Neuronal stem cell (in vitro differentiated cells): ENCODE results near the gene AMPD3.

ENCODE experiments used
- DNase-seq: peaks from one replicate; pipeline ENCODE4 v3.0.0-alpha.2; 2013; ENCODE audit warnings: low spot score
- H2AFZ ChIP-seq: one replicate; pipeline ENCODE4 v1.6.1; 2013; ENCODE audit warnings: mild to moderate bottlenecking, low read length, inconsistent platforms
- H2AK5ac ChIP-seq: 2 replicates; pipeline ENCODE4 v1.6.1; 2013; ENCODE audit warnings: low read depth, mild to moderate bottlenecking, inconsistent platforms, low read length, moderate library complexity, mixed read lengths
- H2BK120ac ChIP-seq: 2 replicates; pipeline ENCODE4 v1.6.1; 2013; ENCODE audit warnings: low read depth, mild to moderate bottlenecking, inconsistent platforms, low read length, moderate library complexity, mixed read lengths
- H2BK12ac ChIP-seq: one replicate; pipeline ENCODE4 v1.6.1; 2013; ENCODE audit warnings: low read length, inconsistent platforms
- H2BK15ac ChIP-seq: 2 replicates; pipeline ENCODE4 v1.6.1; 2013; ENCODE audit warnings: mild to moderate bottlenecking, low read length, inconsistent platforms, mixed read lengths
- H2BK5ac ChIP-seq: one replicate; pipeline ENCODE4 v1.6.1; 2013; ENCODE audit warnings: inconsistent platforms, mild to moderate bottlenecking, low read length, moderate library complexity
- H3K14ac ChIP-seq: one replicate; pipeline ENCODE4 v1.6.1; 2013; ENCODE audit warnings: low read length, inconsistent platforms
- H3K18ac ChIP-seq: 2 replicates; pipeline ENCODE4 v1.6.1; 2013; ENCODE audit warnings: low read length, inconsistent platforms
- H3K23ac ChIP-seq: 2 replicates; pipeline ENCODE4 v1.6.1; 2013; ENCODE audit warnings: low read depth, mild to moderate bottlenecking, mixed read lengths, low read length, inconsistent platforms; ENCODE audit not compliant: poor library complexity
- H3K27ac ChIP-seq: replicated peaks from 3 replicates; pipeline ENCODE4 v1.5.1; 2013; ENCODE audit warnings: low read length, inconsistent platforms
- H3K27me3 ChIP-seq, 3 experiments: 2 replicates each; pipeline ENCODE4 v1.6.1; 2013; ENCODE audit warnings: low read length in 3 of 3, mild to moderate bottlenecking in 2 of 3, inconsistent platforms in 1 of 3, low read depth in 1 of 3, mixed read lengths in 1 of 3, moderate library complexity in 1 of 3; ENCODE audit not compliant: control insufficient read depth in 3 of 3, insufficient read depth in 3 of 3
- H3K36me3 ChIP-seq, 2 donors: replicated peaks in 1 of 2; 2 replicates each; pipeline ENCODE4 v1.6.1; 2013; ENCODE audit warnings: low read length in 2 of 2; ENCODE audit not compliant: control insufficient read depth in 2 of 2, insufficient read depth in 2 of 2
- H3K4ac ChIP-seq: 2 replicates; pipeline ENCODE4 v1.6.1; 2013; ENCODE audit warnings: inconsistent platforms, mild to moderate bottlenecking, low read length, moderate library complexity
- H3K4me1 ChIP-seq, 2 donors: 1 replicate in 1 of 2; 2 replicates in 1 of 2; pipeline ENCODE4 v1.6.1; 2013; ENCODE audit warnings: low read length in 2 of 2, low read depth in 1 of 2; ENCODE audit not compliant: control insufficient read depth in 2 of 2, insufficient read depth in 1 of 2
- H3K4me2 ChIP-seq: one replicate; pipeline ENCODE4 v1.6.1; 2013; ENCODE audit warnings: mild to moderate bottlenecking, low read length, inconsistent platforms; ENCODE audit not compliant: insufficient read depth, poor library complexity, severe bottlenecking
- H3K4me3 ChIP-seq, 2 donors: 2 replicates each; pipeline ENCODE4 v1.5.1; 2013; ENCODE audit warnings: low read length in 2 of 2, mild to moderate bottlenecking in 2 of 2, inconsistent platforms in 1 of 2, moderate library complexity in 1 of 2
- H3K79me1 ChIP-seq: one replicate; pipeline ENCODE4 v1.6.1; 2013; ENCODE audit warnings: low read depth, mild to moderate bottlenecking, inconsistent platforms, low read length, moderate library complexity
- H3K9ac ChIP-seq: one replicate; pipeline ENCODE4 v1.6.1; 2013; ENCODE audit warnings: mild to moderate bottlenecking, low read depth, low read length, inconsistent platforms; ENCODE audit not compliant: poor library complexity
- H3K9me3 ChIP-seq, 2 donors: replicated peaks in 1 of 2; 2 replicates each; pipeline versions ENCODE3 to v1.6.1; 2013; ENCODE audit warnings: low read length in 2 of 2, mild to moderate bottlenecking in 2 of 2, inconsistent platforms in 1 of 2, low read depth in 1 of 2, mixed read lengths in 1 of 2, moderate library complexity in 1 of 2; ENCODE audit not compliant: control insufficient read depth in 2 of 2, insufficient read depth in 1 of 2
- H4K8ac ChIP-seq: one replicate; pipeline ENCODE4 v1.6.1; 2013; ENCODE audit warnings: low read depth, mild to moderate bottlenecking, inconsistent platforms, low read length, moderate library complexity
- H4K91ac ChIP-seq: one replicate; pipeline ENCODE4 v1.6.1; 2013; ENCODE audit warnings: low read length, low read depth, mild to moderate bottlenecking, inconsistent platforms; ENCODE audit not compliant: poor library complexity
- WGBS, 2 donors: extraction: QIAGEN DNeasy Blood & Tissue Kit; methylation state at CpG; one replicate each; pipeline ENCODE4 v1.1.7; 2013; ENCODE audit warnings: missing lambda C conversion rate in 2 of 2, mixed read lengths in 1 of 2; ENCODE audit not compliant: insufficient read length in 2 of 2, insufficient replicate concordance in 1 of 2; ENCODE audit errors: extremely low coverage in 2 of 2; 5-methylcytosine and 5-hydroxymethylcytosine counted together

AMPD3 gene

GRCh38 chr11:10443152-10443551, 11.9 kb upstream of the AMPD3 start:
- WGBS, 2 donors: no CpG with 5 or more reads among the region's 7 CpGs
- no peak overlapping the region for H3K4me2 ChIP-seq
- H3K36me3 ChIP-seq: no peaks in the 10 kb centered on the region
- no peak overlapping the region for H2AFZ ChIP-seq
- no peak overlapping the region for H2BK12ac ChIP-seq
- no peak overlapping the region for H4K91ac ChIP-seq
- no peak overlapping the region for H3K4ac ChIP-seq
- H3K9me3 ChIP-seq: no peaks in the 10 kb centered on the region
- no peak overlapping the region for H3K23ac ChIP-seq
- H2BK15ac ChIP-seq: no peak overlapping the region
- H3K27me3 ChIP-seq: peaks cover 0 to 10% (median 0%) of the 10 kb centered on the region in 3 experiments
- H3K4me3 ChIP-seq: no peak overlapping the region
- H3K9ac ChIP-seq: no peak overlapping the region
- no peak overlapping the region for H4K8ac ChIP-seq
- no peak overlapping the region for H2BK120ac ChIP-seq
- H3K4me1 ChIP-seq: peaks cover 0 to 4% of the 10 kb centered on the region in 2 donors
- H3K79me1 ChIP-seq: no peaks in the 10 kb centered on the region
- H2AK5ac ChIP-seq: no peak overlapping the region
- H2BK5ac ChIP-seq: no peak overlapping the region
- H3K18ac ChIP-seq: no peak overlapping the region
- DNase-seq: no peak
- H3K14ac ChIP-seq: no peak overlapping the region
- no peak overlapping the region for H3K27ac ChIP-seq

- Histone ChIP-seq H2AK5ac (no peak overlapping the region), H3K4me1 (peaks cover 0 to 4% of the 10 kb centered on the region in 2 donors), H3K27me3 (peaks cover 0 to 15% (median 0%) of the 10 kb centered on the region in 3 experiments), H4K91ac (no peak overlapping the region), H2BK5ac (no peak overlapping the region), H3K4me2 (no peak overlapping the region), H3K4ac (no peak overlapping the region), H3K27ac (no peak overlapping the region), H2AFZ (no peak overlapping the region), H3K9ac (no peak overlapping the region), H3K4me3 (no peak overlapping the region), H4K8ac (no peak overlapping the region), H3K18ac (no peak overlapping the region), H3K9me3 (no peaks in the 10 kb centered on the region), H2BK120ac (no peak overlapping the region), H2BK15ac (no peak overlapping the region), H2BK12ac (no peak overlapping the region), H3K79me1 (no peaks in the 10 kb centered on the region), H3K23ac (no peak overlapping the region), H3K36me3 (no peaks in the 10 kb centered on the region), H3K14ac (no peak overlapping the region)
- no CpG with 5 or more reads among the region's 4 CpGs for WGBS, 2 donors
- no peak for DNase-seq
These were observed 11.3 kb upstream of the AMPD3 start for GRCh38 chr11:10443721-10444235.

GRCh38 chr11:10444725-10445315, 10.2 kb upstream of the AMPD3 start:
- Histone ChIP-seq H2AK5ac (no peak overlapping the region), H3K23ac (no peak overlapping the region), H2AFZ (no peak overlapping the region), H3K18ac (no peak overlapping the region), H3K4ac (no peak overlapping the region), H3K14ac (peak overlapping the region; percentile 23), H3K27ac (no peak overlapping the region), H2BK5ac (no peak overlapping the region), H3K9ac (no peak overlapping the region), H2BK15ac (no peak overlapping the region), H2BK120ac (no peak overlapping the region), H3K9me3 (no peaks in the 10 kb centered on the region), H4K91ac (no peak overlapping the region), H2BK12ac (no peak overlapping the region), H3K4me3 (no peak overlapping the region), H3K4me1 (peaks cover 0 to 4% of the 10 kb centered on the region in 2 donors), H3K4me2 (no peak overlapping the region), H3K27me3 (peaks cover 2 to 23% (median 6%) of the 10 kb centered on the region in 3 experiments), H3K36me3 (no peaks in the 10 kb centered on the region), H3K79me1 (no peaks in the 10 kb centered on the region), H4K8ac (no peak overlapping the region)
- no peak for DNase-seq
- no CpG with 5 or more reads among the region's 4 CpGs for WGBS, 2 donors

- H3K4me1 ChIP-seq: peaks cover 0 to 4% of the 10 kb centered on the region in 2 donors
- peaks cover 4 to 49% (median 28%) of the 10 kb centered on the region in 3 experiments for H3K27me3 ChIP-seq
- H2BK120ac ChIP-seq: no peak overlapping the region
- no peak overlapping the region for H3K14ac ChIP-seq
- no peak overlapping the region for H2BK5ac ChIP-seq
- H4K91ac ChIP-seq: no peak overlapping the region
- H2BK12ac ChIP-seq: no peak overlapping the region
- H3K18ac ChIP-seq: no peak overlapping the region
- H3K23ac ChIP-seq: no peak overlapping the region
- H3K79me1 ChIP-seq: no peaks in the 10 kb centered on the region
- no peak overlapping the region for H2AFZ ChIP-seq
- no peak overlapping the region for H3K9ac ChIP-seq
- H3K4me2 ChIP-seq: no peak overlapping the region
- no peak overlapping the region for H3K27ac ChIP-seq
- no peak overlapping the region for H4K8ac ChIP-seq
- peaks cover 2 to 3% of the 10 kb centered on the region in 2 donors for H3K9me3 ChIP-seq
- no peak overlapping the region for H3K4ac ChIP-seq
- no peak overlapping the region for H2AK5ac ChIP-seq
- H3K36me3 ChIP-seq: no peaks in the 10 kb centered on the region
- no peak for DNase-seq
- WGBS, 2 donors: no CpG with 5 or more reads among the region's 2 CpGs
- H3K4me3 ChIP-seq: no peak overlapping the region
- no peak overlapping the region for H2BK15ac ChIP-seq
These were observed 7.6 kb upstream of the AMPD3 start for GRCh38 chr11:10447445-10447844.
